SH-SY5Y (cell line): Measurements from ENCODE around the gene NSF.

Experiments used
- GATA2 ChIP-seq: IDR thresholded peaks from 2 replicates; pipeline ENCODE4 v1.6.1; 2011; ENCODE audit warnings: mild to moderate bottlenecking, low read depth, low read length
- GATA3 ChIP-seq: IDR thresholded peaks from 2 replicates; pipeline ENCODE4 v1.6.1; 2011; ENCODE audit warnings: low read depth, mild to moderate bottlenecking, low read length, moderate library complexity

Gene NSF

DNA sequence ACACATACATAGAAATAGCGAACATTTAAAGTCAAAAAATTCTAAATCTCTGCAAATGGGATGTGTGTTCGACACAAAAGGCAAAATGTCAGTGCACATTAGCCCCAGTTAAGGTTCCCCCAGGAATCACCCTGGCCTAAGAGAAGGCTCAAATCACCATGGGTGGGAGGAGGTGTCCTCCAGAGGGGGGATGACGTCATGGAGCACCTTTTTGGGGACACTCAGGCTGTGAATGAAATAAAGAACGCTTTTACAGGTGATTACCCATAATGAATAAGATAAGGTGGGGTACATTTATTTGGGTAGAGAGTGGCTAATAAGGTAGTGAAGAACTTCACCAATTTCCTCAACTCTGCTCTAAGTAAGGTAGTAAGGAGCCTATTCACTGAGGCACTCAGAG, 201.6 kb downstream of the NSF start:
- TF ChIP-seq GATA3: no peak
- no peak for TF ChIP-seq GATA2

DNA sequence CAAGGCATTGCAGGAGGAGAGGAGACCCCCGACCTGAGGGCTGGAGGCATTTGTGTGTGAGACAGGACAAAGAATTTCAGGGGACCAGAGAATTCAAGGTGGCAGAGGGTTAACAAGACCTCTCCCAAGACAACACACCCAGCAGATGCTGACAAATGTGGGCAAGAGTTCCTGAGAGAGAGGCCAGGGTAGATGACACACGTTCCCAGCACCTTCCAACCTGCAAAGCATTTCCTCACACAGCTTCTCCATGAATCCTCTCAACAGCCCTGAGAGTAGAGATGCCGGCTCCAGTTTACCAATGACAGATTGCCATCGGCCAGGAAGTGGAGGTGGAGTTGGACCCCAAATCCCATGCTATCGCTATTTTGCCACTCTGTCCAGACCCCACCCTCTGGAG, 203.1 kb downstream of the NSF start:
- TF ChIP-seq GATA3 (no peak), GATA2 (no peak)

DNA sequence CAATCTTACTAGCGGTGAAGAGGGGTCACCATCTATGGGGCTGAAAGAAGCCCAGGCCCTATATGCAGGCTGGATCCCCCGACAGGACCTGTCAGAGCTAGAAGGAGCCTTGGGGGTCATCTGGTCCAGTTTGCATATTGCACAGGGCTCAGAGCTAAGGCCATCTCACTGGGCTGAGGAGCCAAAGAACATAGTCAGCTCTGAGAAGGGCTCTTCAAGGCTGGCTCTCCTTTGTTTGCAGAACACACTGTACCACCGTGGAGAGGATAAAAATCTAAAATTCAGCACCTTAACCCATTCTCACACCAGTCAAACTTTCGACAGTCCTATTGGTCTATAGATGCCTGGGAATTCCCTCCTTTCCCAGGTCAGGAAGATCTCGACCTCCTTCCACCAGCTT, 203.8 kb downstream of the NSF start:
- TF ChIP-seq GATA3 (no peak), GATA2 (no peak)

DNA sequence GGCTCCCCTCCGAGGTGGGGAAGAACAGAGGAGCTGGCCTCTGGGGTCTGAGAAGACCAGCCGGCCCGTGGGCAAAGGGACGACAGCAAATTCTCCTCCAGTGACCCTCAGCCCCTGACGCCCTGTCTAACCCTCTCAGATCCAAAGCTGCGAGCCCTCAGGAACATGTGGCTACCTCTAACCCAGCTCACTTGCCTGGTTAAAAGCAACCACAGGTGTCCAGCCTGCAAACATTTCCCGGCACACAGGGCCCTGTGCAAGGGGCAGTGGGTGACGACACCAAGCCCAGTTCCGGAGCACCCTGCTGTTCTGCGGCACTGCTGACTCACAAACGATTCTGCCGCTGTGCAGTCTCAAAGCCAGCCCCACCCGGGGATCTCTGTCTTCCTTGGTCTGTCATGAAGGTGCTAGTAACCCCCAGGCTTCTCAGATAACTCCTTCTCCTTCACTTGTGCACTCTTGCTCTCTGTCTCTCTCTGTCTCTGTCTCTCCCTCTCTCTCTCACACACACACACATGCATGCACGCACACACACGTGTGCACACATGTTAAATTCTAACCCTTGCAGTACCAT, 205.0 kb downstream of the NSF start:
- no peak for TF ChIP-seq GATA3
- TF ChIP-seq GATA2: no peak

DNA sequence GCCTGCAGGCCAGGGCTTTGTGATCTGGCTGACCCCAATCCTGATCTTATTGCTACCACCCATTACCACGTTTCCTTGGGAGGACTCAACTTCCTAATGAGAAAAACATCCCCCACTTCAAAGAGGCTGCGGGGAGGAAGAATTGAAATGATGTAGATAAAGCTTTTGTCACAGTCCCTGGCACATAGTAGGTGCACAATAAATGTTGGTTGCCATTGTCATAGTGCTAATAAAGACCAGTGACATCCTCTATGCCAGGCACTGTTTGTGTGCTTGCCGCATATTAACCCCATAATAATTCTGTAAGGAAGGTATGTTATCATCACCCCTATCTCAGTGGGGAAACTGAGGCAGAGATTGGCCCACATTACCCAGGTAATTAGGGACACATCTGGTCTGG, 205.6 kb downstream of the NSF start:
- TF ChIP-seq GATA2: no peak; the same call in 1 of the 2 replicates
- no peak for TF ChIP-seq GATA3

DNA sequence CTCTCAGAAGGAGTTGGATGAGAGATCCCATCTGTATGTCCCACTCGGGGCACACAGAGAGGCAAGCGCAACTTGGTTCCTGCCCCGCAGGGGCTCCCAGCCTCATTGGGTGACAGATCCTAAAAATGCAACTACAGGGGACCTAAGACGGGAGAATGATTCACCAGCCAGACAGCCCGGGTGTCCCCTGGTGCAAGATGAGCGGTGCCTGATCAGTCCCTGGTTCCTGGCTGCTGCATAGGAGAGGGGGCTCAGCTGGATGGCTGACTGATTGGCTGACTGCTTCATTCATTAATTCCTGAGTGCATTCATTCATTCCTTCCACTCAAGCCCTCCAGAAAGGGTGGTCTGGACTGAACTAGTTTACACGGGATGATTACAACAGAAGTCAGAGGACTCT, 206.1 kb downstream of the NSF start:
- TF ChIP-seq GATA2 (no peak), GATA3 (no peak)

DNA sequence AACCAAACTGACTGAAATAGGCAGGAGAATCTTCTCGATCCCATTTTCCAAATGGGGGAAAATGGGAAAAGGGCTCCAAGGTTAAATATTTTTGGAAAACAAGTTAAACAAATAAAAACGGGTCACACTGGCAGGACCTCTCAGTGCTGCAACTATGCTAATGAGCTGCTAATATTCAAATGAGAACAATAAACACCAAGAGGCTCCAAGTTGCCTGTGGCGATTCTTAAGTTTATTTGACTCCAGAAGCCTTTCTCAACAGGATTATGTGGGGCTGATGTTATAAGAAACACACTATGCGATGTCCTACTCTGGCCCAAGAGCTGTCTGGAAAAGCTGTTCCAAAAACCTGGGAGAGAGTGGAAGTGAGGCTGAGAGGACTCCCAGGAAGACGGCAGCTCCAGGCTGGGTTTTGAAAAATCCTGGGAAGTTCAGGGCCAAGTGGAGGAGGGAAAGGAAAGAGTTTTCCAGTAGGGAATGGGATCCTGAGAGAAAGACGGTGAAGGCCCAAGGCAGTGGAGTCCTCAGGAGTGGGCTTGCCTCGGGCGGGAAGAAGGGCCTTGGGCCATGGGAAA, 206.6 kb downstream of the NSF start:
- no peak for TF ChIP-seq GATA2
- TF ChIP-seq GATA3: no peak

DNA sequence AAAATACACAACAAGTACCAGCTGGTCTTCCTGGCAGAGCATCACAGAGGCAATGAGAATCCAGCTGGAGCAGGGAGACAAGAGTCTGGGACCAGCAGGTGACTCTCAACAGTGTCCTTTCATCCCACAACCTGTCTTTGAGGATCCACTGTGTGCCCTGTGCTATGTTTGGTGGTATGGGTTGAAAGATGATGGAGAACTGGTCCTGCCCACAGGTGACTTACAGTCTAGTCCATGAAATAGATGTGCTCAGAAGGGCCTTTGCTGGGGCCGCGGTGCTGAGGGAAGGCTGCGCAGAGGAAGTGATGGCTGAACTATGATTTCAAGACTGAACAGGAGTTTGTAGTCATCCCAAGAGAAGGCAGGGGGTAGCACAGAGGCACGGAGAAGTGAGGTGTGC, 210.1 kb downstream of the NSF start:
- no peak for TF ChIP-seq GATA2
- no peak for TF ChIP-seq GATA3

DNA sequence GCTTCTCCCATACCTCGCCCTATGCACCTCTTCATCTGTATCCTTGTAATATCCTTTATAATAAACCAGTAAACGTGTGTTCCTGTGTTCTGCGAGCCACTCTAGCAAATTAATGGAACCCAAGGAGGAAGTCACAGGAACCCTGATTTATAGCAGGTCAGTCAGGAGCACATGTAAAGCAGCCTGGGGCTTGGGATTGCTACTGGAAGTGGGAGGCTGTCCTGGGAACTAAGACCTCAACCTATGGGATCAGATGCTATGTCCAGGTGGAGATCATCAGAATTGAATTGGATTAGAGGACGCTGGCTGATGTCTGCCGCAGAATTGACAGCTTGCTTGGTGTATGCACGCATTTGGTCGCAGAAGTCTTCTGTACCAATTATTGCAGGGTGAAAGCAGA, 212.3 kb downstream of the NSF start:
- no peak for TF ChIP-seq GATA2
- no peak for TF ChIP-seq GATA3

DNA sequence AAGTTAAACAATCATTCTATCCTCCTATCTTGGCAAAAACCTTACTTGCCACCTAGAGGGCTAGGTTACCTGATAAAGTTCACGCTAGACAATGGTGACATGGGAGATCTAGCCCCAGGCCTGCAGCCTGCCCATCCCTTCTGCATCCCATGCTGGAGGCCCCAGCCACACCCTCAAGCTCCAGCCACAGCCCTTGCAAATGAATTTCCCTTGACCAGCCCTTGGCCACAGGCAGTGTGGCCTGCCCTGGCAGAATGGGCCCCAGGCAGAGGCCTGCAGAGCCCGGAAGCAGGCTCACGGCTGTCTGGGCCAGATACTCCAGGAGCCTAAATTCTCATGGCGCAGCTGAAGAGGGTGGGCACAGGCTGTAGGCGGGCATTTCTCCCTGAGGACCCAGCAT, 213.1 kb downstream of the NSF start:
- no peak for TF ChIP-seq GATA2
- no peak for TF ChIP-seq GATA3

DNA sequence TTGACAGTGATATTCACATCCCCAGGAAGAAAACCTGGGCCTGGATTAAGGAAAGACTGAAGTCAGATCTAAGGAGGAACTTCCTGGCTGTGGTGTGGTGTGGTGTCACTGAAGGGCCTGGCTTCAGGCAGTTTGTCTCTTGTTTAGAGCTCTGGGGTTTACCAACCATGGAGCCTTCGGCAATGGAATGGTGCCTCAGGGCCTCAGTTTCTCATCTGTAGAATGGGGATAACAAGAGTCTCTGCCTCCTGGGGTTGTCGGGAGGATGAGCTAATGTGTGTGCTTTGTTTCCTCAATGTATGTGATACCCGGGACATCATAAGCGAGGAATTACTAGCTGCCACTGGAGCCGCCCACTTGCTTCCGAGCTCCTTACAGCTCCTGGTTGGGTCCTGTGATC, 215.3 kb downstream of the NSF start:
- TF ChIP-seq GATA2: no peak
- TF ChIP-seq GATA3: no peak
